NOMO-1 (cell line): ENCODE measurements around the gene NOL7.

ENCODE experiments used
- DNase-seq, 2 experiments: peaks; one replicate each; lab custom pipeline; 2025; ENCODE audit not compliant: unreplicated experiment in 2 of 2; lab: John Stamatoyannopoulos, UW

The NOL7 gene

DNA sequence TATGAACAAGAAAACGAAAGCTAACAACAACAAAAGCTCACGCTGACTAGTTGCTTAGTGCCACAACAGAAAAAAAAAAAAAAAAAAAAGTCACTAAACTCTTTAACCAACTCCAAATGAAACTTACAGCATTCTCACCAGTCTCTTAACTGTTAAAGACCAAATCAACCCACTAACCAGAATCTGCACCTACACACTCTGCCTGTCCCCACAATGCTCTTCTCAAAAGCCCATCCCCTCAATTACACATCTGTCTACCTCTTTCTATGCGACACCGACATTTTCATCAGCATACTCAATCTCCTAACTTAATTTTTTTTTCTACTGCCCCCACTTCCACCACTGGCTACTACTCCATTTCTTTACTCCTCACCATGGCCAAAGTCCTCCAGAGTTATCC, 34.3 kb downstream of the NOL7 start:
- DNase-seq: no peak

DNA sequence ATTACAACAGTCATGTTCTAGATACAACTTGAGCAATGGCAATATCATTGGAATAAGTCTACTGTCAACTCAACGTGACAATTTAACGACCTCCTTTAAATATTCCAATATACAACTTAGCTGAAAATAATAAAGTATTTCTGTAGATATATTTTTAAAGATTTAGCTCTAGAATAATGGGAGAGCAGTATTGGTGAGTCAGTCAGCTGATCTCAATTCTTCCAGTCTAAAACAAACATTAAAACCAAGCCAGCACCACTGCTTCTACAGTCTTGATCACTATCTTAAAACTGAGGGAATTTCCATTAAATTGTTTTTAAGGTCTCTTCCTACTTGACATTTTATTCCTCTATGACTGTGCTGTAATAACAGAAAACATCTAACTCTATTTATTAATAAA, 38.2 kb downstream of the NOL7 start:
- no peak for DNase-seq

DNA sequence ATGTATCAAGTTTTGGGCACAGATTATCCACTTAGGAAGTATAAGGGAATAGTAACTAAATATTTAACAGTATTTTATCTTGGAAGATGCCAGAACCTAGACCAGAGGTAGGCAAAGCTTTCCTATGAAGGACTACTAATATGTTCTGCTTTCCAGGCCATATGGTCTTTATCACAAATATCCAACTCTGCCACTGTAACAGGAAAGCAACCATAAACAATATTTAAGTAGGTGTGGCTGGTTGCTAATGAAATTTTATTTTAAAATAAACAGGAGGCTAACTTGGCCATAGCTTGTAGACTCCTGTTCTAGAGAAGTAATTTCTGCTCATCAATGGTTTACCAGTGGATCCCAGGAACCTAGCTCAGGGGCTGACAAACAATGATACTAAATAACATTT, 39.4 kb downstream of the NOL7 start:
- DNase-seq: no peak

DNA sequence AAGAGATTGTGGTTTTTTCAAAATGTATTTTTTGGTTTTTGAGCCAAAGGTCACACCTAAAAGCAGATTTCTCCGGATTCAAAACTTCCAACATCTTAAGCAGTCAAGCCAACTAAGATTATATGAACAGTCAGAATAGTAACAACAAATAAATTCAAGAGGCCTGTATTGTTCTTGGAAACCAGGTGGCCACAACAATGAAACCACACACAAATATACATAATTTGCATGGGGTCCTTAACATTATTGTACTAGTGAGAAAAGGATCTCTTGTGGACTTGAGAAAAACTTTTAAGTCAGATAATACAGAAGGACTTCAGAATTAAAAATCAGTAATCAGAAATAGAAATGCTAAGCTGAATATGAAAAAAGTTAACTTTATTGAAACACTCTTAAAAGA, 40.6 kb downstream of the NOL7 start:
- no peak for DNase-seq

DNA sequence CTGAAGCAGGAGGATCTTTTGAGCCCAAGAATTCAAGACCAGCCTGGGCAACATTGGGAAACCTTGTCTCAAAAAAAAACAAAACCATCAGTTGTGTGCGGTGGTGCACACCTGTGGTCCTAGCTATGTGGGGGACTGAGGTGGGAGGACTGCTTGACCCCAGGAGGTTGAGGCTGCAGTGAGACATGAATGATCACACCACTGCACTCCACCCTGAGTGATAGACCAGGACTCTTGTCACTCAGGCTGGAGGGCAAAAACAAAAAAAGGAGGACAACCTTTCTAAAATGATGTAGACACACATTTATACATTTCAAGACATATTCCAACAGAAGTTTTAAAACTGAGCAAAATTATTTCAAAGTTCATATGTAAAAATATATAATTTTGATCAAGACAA, 45.1 kb downstream of the NOL7 start:
- DNase-seq: no peak

DNA sequence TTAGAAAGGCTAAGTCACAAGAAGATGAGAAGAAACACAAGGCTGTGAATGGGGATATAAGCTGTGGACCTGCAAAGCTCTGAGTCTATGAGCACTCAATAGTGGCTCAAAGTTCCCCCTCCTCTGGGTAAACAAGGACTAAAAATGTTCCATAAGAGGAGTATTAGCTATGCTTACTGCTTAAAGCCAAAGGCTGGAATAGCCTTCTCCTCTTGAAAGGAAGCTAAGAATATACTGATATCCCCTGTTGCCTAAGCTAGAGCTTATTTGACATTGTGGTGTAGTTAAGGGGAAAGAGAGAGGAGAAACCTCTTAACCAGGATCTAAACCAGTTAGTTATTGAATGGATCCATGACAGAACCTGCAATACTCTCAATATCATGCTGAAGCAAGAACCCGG, 45.8 kb downstream of the NOL7 start:
- DNase-seq: no peak

DNA sequence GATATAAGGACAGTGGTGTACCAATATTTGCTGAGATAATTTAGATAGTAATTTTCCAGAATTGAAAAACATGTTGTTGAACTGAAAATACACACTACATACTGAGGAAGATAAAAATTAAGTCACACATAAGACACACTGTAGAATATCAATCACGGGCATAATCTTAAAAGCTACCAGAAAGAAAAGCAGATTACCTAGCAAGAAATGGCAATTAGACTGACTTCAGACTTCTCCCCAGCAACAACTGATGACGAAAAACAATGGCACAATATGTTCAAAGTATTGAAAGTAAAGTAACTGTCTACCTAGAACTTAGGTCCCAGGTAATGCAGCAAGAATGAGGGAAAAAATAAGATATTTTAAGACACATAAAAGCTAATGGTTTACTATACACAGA, 46.5 kb downstream of the NOL7 start:
- no peak for DNase-seq

DNA sequence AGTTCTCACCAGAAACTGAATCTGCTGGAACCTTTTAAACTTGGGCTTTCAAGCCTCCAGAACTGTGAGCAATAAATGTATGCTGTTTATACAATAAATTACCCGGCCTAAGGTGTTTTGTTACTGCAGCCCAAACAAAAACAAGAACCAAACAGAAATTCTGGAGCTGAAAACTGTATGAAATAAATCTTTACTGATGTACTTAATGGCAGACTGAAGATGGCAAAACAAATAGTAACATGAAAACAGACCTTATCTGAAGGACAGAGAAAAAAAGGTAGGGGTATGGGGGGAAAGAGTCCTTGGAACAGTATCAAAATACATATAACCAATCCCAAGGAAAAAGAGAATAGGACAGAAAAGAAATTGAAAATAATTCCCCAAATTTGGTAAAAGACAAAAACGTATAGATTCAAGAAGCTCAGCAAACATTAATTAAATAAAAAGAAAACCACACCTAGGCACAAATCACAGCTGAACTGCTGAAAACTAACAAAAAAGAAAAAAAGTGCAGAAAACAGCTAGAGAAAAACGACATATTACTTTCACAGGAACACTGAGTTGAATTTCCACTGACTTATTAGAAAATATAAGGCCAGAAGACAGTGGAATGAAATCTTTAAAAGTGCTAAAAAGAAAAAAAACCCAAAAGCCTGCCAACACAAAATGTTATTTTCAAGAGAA, 47.7 kb downstream of the NOL7 start:
- no peak for DNase-seq

DNA sequence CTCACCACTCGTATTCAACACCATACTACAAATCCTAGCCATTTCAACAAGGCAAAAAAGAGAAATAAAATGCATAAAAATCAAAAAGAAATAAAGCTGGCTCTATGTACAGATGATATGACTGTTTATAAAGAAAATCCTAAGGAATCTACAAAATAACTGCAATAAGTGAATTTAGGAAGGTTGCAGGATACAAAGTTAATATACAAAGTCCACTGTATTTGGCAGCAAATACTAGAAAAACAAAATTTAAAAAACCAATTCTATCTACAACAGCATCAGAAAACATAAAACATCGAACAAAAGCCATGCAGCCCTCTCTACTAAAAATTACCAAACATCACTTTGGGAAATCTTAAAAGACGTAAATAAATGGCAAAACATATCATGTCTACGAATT, 48.9 kb downstream of the NOL7 start:
- no peak for DNase-seq

DNA sequence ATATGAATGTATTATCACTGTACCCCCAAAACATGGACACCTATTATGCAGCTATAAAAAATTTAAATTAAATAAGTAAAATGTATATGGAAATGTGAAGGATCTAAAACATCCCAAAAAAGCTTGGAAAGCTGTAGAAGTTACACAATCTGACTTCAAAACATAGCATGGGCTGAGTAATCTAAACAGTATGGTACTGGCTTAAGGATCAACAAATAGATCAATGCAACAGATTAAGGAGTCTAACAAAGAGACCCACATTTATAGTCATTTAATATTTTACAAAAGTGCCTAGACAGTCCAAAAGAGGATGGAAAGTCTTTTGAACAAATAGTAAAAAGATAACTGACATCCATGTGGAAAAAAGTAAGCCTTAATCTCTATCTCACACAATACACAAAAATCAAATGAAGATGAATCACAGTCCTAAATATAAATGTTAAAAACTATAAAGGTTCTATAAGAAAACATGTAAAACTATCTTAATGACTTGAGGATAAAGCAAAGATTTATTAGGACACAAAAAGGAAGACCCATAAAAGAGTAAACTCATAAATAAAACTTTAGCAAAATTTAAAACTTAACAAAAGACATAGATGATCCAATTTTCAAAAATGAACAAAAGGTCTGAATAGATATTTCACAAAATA, 49.7 kb downstream of the NOL7 start:
- no peak for DNase-seq

DNA sequence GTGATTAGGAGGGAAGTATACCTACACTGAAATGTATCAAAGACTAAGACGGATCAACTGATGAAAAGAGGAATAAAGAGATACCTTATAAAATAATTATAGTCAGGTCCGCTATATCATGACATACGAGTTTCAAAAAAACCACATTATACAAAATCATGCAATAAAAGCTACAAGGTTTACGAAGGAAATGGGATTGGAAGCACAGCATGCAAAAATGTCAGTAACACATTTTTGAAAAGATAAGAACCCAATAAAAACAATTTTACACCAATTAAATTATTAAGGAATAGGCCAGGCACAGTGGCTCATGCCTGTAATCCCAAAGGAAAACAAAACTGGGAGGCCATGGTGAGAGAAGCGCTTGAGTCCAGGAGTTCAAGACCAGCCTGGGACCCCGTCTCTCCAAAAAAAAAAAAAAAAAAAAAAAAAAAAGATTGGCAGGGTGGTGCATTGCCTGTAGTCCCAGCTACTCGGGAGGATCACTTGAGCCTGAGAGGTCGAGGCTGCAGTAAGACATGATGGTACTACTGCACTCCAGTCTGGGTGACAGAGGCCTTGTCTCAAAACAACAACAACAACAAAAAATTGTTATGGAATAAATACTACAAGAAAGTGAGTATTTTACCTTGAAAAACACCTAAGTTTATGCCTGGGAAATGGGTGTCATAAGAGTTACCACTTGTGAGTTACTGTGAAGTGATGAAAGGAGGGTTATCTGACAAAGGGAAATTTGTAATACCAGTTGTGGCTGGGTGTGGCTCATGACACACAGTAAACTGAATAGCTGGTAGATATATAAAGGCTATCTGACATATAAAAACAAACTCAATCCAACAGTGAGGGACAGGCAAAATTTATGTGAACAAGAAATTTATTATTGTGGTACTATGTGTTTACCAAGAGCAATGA, 51.3 kb downstream of the NOL7 start:
- peak in 1 of 2 experiments; percentile 18 for DNase-seq

DNA sequence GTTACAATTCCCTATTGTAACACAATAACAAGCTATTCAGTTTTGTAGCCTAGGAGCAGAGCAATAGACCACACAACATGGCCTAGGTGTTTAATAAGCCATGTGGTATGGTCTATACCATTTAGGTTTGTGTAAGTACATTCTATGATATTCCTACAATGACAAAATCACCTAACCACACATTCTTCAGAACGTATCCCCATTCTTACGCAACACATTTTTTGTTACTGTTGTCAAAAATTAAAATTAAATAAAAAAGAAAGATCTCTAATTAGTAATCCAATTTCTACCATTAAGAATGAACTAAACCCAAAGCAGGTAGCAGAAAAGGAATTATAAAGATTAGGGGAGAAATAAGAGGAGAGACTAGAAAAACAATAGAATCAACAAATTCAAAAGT, 52.5 kb downstream of the NOL7 start:
- DNase-seq: no peak

DNA sequence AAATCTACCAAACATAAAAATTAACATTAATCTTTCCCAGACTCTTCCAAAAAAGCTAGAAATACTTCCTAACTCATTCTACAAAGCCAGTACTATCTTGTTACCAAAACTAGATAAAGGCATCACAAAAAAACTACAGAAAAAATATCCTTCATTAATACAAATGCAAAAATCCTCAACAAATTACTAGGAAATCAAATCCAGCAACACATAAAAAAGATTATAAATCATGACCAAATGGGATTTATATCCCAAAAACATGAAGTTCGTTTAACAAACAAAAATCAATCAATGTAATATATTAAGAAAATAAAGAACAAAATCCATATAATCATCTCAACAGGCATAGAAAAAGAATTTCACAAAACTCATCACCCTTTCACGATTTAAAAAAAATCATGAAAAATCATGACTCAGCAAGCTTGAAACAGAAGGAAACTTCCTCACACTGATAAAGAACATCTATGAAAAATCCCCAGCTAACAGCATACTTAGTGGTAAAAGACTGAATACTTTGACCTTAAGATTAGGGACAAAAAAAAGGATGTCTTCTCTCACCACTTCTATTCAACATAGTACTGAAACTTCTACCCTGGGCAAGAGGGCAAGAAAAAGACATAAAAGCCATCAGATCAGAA, 53.3 kb downstream of the NOL7 start:
- peak in 1 of 2 experiments; percentile 34 for DNase-seq

DNA sequence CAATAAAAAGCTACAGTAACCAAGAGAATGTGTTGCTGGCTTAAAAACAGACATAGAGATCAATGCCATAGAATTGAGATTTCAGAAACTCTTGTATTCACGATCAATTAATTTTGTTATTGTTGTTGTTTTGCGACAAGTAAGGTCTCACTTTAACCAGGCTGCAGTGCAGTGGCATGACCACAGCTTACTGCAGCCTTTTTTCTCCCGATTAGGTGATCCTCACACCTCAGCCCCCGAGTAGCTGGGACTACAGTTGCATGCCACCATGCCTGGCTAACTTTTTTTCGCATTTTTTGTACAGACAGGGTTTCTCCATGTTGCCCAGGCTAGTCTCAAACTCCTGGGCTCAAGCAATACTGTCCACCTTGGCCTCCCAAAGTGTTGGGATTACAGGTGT, 54.3 kb downstream of the NOL7 start:
- no peak for DNase-seq
